Fibroblast of mammary gland (primary cell): ENCODE measurements around the gene RNF175.

Experiments used
- DNase-seq: peaks from one replicate; pipeline ENCODE4 v3.0.0-alpha.2; 2010; ENCODE audit warnings: low read depth
- H3K4me3 ChIP-seq: 2 replicates; pipeline ENCODE4 v1.5.1; 2011; ENCODE audit warnings: low read depth, mild to moderate bottlenecking, low read length, moderate library complexity; ENCODE audit not compliant: control insufficient read depth
- CTCF ChIP-seq: conservative IDR thresholded peaks from 2 replicates; pipeline ENCODE4 v1.5.1; 2011; ENCODE audit warnings: low read depth, low read length, inconsistent platforms; ENCODE audit not compliant: control insufficient read depth, insufficient read depth

The RNF175 gene

GRCh38 chr4:153706519-153706918 is 53.3 kb downstream of the RNF175 start:
- DNase-seq: no peak
- no peak overlapping the region for H3K4me3 ChIP-seq
- no peak for TF ChIP-seq CTCF

- H3K4me3 ChIP-seq: no peak overlapping the region
- no peak for DNase-seq
- no peak for TF ChIP-seq CTCF
These were observed 53.9 kb downstream of the RNF175 start for GRCh38 chr4:153705743-153706468.

GRCh38 chr4:153704522-153704921 is 55.3 kb downstream of the RNF175 start:
- DNase-seq: no peak

GRCh38 chr4:153684971-153685371 is 74.9 kb downstream of the RNF175 start:
- no peak for TF ChIP-seq CTCF
- H3K4me3 ChIP-seq: peak overlapping the region; percentile 52
- peak; percentile 11 for DNase-seq

More at GRCh38 chr4:153704522-153704921, 55.3 kb downstream of the RNF175 start:
- no peak overlapping the region for H3K4me3 ChIP-seq
- no peak for TF ChIP-seq CTCF

GRCh38 chr4:153684182-153684970 is 75.4 kb downstream of the RNF175 start, which contains the start of gene TLR2:
TSS of gene TLR2 (plus strand) at chr4:153684280. CDS start at chr4:153702908, 18,628 bp downstream.
- peak within 1 kb of the TSS; percentile 52 for H3K4me3 ChIP-seq

GRCh38 chr4:153683763-153684181 is 76.1 kb downstream of the RNF175 start:
- H3K4me3 ChIP-seq: peak overlapping the region; percentile 52
- no peak for TF ChIP-seq CTCF
- DNase-seq: no peak

More at GRCh38 chr4:153684182-153684970, 75.4 kb downstream of the RNF175 start, which contains the start of gene TLR2:
- TF ChIP-seq CTCF: no peak
- DNase-seq: peak; percentile 16
